ENCODE measurements around the gene RAB11A. TPM values are rescaled to one million over a fixed set of nuclear protein-coding genes. Genes with fewer than 3 reads are reported as not detected.

RAB11A gene
- total RNA-seq, 1 donor = 218 TPM

DNA sequence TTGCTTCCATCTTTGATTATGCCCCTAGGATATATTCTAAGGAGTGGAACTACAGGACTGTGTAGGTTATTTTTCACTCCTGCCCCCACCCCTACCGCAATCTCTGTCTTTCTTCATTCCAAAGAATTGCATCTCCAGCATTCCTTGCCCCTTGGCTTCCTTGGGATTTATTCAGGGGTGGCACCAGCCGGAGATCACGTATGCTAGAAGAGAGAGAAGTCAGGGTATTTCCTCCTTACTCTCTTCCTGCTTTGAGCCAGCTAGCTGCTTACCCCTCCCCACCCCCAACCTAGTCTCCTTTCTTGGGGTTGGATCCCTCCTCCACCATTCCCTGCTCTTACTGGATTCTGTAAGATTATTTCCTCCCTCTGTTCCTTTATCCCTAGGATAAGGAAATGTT, 42.2 kb upstream of the RAB11A start:
- H3K4me3 ChIP-seq (ENCODE audit: low read depth, low read length) = no peak overlapping the region
- no peak for DNase-seq (ENCODE audit: low read depth)
- TF ChIP-seq, protein P1, sequence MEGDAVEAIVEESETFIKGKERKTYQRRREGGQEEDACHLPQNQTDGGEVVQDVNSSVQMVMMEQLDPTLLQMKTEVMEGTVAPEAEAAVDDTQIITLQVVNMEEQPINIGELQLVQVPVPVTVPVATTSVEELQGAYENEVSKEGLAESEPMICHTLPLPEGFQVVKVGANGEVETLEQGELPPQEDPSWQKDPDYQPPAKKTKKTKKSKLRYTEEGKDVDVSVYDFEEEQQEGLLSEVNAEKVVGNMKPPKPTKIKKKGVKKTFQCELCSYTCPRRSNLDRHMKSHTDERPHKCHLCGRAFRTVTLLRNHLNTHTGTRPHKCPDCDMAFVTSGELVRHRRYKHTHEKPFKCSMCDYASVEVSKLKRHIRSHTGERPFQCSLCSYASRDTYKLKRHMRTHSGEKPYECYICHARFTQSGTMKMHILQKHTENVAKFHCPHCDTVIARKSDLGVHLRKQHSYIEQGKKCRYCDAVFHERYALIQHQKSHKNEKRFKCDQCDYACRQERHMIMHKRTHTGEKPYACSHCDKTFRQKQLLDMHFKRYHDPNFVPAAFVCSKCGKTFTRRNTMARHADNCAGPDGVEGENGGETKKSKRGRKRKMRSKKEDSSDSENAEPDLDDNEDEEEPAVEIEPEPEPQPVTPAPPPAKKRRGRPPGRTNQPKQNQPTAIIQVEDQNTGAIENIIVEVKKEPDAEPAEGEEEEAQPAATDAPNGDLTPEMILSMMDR (IDR thresholded peaks at IDR 0.05; ENCODE audit: insufficient read depth, low read length) = no peak

DNA sequence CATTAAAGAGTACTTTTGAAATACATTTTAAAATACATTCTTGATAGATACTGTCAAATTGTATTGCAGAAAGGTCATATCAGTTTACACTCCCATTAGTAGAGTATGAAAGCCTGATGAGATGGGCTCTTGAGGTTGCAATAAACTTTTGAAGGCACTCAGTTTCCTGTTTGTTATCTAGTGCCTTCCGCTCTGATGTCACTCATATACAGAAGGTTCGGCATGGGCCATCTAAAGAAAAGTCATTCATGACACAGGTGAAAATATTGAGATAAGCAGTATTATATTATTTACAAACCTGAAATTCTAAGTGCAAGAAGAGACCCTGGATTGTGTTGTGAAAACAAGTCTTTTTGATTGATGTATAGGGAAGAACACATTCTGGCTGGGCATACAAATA, 40.7 kb upstream of the RAB11A start:
- no peak overlapping the region for H3K4me3 ChIP-seq (ENCODE audit: low read depth, low read length)
- TF ChIP-seq, protein P1 (IDR thresholded peaks at IDR 0.05; ENCODE audit: insufficient read depth, low read length) = no peak
- no peak for DNase-seq (ENCODE audit: low read depth)

DNA sequence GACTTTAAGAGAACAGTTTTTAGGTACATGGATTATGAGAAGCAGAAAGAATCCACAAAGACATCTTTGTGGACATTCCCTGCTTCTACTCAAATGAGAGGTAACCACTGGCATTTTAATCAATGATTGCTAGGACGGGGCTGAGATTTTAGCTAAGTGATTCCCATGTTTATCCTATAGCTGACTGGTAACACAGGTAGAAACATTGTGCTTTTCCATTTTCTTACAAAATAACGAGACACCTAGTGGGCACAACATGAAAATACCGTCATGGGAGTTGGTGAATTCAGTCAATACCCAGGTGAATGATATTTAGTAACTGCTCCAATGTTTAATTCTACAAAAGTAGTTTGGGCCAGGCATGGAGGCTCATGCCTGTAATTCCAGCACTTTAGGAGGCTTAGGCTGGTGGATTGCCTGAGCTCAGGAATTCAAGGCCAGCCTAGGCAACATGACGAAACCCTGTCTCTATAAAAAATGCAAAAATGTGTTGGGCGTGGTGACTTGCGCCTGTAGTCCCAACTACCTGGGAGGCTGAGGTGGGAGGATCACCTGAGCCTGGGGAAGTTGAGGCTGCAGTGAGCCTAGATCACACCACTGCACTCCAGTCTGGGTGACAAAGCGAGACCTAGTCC, 40.0 kb upstream of the RAB11A start:
- H3K4me3 ChIP-seq (ENCODE audit: low read depth, low read length) = no peak overlapping the region
- TF ChIP-seq, protein P1 (IDR thresholded peaks at IDR 0.05; ENCODE audit: insufficient read depth, low read length) = peak; percentile 46
- peak; percentile 38 for DNase-seq (ENCODE audit: low read depth)

DNA sequence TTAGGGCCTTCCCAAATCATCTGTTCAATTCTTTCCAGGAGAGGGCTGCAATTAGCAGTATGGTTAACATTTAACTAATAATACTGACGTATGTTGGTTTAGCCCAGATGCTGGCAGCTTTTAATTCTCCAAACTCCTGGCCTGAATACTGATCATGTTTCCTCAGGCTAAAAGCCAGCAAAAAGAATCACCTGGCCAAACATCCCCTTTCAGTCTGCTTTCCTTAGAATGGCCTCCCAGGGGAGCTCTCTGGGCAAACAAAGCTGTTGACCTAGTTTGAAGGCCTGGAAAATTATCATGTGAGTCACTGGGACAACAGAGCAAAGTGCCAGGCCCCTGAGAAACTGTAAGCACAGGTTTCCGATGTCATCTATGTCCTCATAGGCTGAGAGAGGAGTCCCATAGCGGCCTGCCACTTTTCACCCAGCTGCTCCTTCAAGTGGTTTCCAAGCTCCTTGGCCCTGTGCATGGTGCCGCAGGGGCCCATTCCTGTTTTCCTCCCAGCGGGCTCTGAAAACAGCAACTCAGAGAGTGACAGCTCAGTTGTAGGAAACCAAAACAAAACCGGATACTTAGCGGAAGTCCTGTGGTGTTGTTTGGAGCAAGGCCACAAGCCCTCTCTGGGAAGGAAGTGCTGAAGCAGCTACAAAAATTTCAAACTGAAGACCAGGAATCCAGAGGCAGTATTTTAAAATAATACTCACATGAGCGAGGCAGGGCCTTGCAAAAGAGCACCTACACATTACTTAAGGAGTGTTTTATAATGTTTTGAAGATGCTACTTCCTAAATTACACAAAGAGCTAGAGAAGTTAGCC, 36.5 kb upstream of the RAB11A start:
- TF ChIP-seq, protein P1 (IDR thresholded peaks at IDR 0.05; ENCODE audit: insufficient read depth, low read length) = no peak
- H3K4me3 ChIP-seq (ENCODE audit: low read depth, low read length) = peak overlapping the region; percentile 40
- DNase-seq (ENCODE audit: low read depth) = peak; percentile 96

DNA sequence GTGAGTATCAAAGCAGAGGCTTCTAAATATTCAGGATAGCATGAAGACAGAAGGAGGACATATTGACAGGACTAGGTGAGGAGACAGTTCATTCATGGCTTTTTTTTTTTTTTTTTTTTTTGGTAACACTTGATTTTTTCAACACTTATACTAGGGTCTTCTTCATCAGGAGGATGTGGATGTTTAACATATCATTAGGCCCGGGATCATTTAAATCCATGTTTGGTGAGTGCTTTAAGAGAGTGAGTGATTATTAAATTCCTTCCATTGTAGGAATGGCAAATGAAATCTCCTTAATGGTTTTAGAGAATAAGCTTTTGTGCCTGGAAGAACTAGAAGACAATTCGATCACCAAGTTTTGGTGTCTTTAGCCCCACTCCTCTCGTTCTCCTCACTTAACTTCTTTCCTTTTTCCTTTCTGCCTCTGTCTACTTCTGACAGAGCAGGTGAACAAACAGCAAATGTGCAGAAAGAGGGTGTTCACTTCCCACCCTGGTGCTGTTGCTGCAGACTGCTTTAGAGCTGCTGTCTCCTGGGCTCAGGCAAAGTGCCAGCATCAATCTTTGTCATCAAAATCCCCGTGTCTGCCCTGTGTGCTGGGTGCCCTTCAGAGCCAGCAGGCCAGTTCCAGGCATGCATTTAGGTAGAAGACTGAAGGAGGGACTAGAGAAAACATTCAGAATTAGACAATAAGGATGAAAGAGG, 35.6 kb upstream of the RAB11A start:
- TF ChIP-seq, protein P1 (IDR thresholded peaks at IDR 0.05; ENCODE audit: insufficient read depth, low read length) = no peak
- H3K4me3 ChIP-seq (ENCODE audit: low read depth, low read length) = no peak overlapping the region
- DNase-seq (ENCODE audit: low read depth) = no peak

DNA sequence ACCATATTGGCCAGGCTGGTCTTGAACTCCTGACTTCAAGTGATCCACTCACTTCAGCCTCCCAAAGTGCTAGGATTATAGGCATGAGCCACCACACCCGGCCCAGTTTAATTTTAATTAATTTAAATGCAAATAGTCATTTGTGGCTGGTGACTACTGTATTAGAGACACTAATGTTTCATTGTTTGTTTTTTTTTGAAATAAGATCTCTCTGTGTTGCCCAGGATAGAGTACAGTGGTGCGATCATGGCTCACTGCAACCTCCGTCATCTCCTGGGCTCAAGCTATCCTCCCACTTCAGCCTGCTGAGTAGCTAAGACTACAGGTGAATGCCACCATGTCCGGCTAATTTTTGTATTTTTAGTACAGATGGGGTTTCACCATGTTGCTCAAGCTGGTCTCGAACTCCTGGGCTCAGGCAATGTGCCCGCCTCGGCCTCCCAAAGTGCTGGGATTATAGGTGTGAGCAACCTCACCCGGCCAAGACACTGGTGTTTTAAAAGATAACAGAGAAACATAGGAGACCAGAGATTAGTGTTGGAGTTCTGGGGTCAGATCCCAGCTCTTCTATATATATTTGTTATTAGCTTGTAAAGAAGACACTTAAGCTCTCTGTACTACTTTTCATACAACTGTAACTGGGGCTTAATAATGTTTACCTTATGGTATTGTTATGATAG, 34.5 kb upstream of the RAB11A start:
- H3K4me3 ChIP-seq (ENCODE audit: low read depth, low read length) = no peak overlapping the region
- DNase-seq (ENCODE audit: low read depth) = no peak
- TF ChIP-seq, protein P1 (IDR thresholded peaks at IDR 0.05; ENCODE audit: insufficient read depth, low read length) = no peak

Measured in fibroblast of the aortic adventitia (primary cell).